HCT116 (cell line): ENCODE data around the gene ISG20.

Source experiments
- CEBPB ChIP-seq: IDR thresholded peaks from 2 replicates; pipeline ENCODE4 v1.6.1; 2012; ENCODE audit warnings: low read depth
- CTCF ChIP-seq, 3 experiments: fragments of 200-600 bp in 1 of 3; sonication (generic) in 1 of 3; IDR thresholded peaks in 2 of 3; conservative IDR thresholded peaks in 1 of 3; 2 replicates each; pipeline ENCODE4 v1.5.1; 2012 to 2017; ENCODE audit warnings: low read depth in 2 of 3, low read length in 2 of 3, antibody characterized with exemption in 1 of 3, borderline replicate concordance in 1 of 3, control low read depth in 1 of 3, mild to moderate bottlenecking in 1 of 3, mixed read lengths in 1 of 3, mixed run types in 1 of 3, moderate library complexity in 1 of 3; ENCODE audit not compliant: insufficient read depth in 1 of 3
- EGR1 ChIP-seq: IDR thresholded peaks from 2 replicates; pipeline ENCODE4 v1.6.1; 2012; ENCODE audit warnings: low read depth
- EZH2 ChIP-seq: fragments of 200-600 bp; sonication (generic); IDR thresholded peaks from 2 replicates; pipeline ENCODE4 v1.6.1; 2017; ENCODE audit warnings: antibody characterized with exemption, mixed run types
- EZH2phosphoT487 ChIP-seq: fragments of 200-600 bp; IDR thresholded peaks from 2 replicates; pipeline ENCODE4 v1.6.1; 2018; ENCODE audit warnings: antibody characterized with exemption, borderline replicate concordance
- MAX ChIP-seq: IDR thresholded peaks from 2 replicates; pipeline ENCODE4 v1.6.1; 2012
- POLR2A ChIP-seq: IDR thresholded peaks from 2 replicates; pipeline ENCODE4 v1.7.0; 2011; ENCODE audit warnings: borderline replicate concordance; ENCODE audit not compliant: insufficient read depth, insufficient read length; ENCODE audit errors: extremely low read depth
- POLR2AphosphoS5 ChIP-seq: IDR thresholded peaks from 2 replicates; pipeline ENCODE4 v1.6.1; 2011; ENCODE audit warnings: mild to moderate bottlenecking, low read depth, low read length, moderate library complexity
- SIN3A ChIP-seq: IDR thresholded peaks from 2 replicates; pipeline ENCODE4 v1.6.1; 2012; ENCODE audit warnings: low read depth
- SP1 ChIP-seq: IDR thresholded peaks from 2 replicates; pipeline ENCODE4 v1.6.1; 2012; ENCODE audit warnings: low read depth
- TCF7L2 ChIP-seq: IDR thresholded peaks from 2 replicates; pipeline ENCODE4 v1.7.0; 2011; ENCODE audit warnings: borderline replicate concordance, inconsistent platforms; ENCODE audit not compliant: insufficient read depth, insufficient read length; ENCODE audit errors: extremely low read depth
- YY1 ChIP-seq: IDR thresholded peaks from 2 replicates; pipeline ENCODE4 v1.6.1; 2011; ENCODE audit warnings: low read length, low read depth, moderate library complexity, mild to moderate bottlenecking; ENCODE audit not compliant: insufficient replicate concordance; ENCODE audit errors: extremely low read depth
- TF ChIP-seq, protein P1 (sequence below): IDR thresholded peaks from 2 replicates; pipeline ENCODE4 v1.6.1; 2012; ENCODE audit warnings: low read depth
- TF ChIP-seq, protein P2 (sequence below): IDR thresholded peaks from 2 replicates; pipeline ENCODE4 v1.6.1; 2011; ENCODE audit warnings: mild to moderate bottlenecking, low read length, moderate library complexity; ENCODE audit not compliant: insufficient replicate concordance; ENCODE audit errors: extremely low read depth

GRCh38 chr15:88620995-88621772, 17.6 kb upstream of the ISG20 start, which contains the start of gene AEN:
- TF ChIP-seq CTCF (IDR thresholded peaks at IDR 0.05 in 2 of 3, conservative IDR thresholded peaks at IDR 0.05 in 1 of 3; ENCODE audit: borderline replicate concordance in 1 of 3, insufficient read depth in 1 of 3, low read depth in 2 of 3, low read length in 2 of 3) (no peak), POLR2A (no peak), CEBPB (no peak), MAX (peak; percentile 99), EZH2phosphoT487 (no peak), YY1 (peak; percentile 42), SIN3A (peak; percentile 96), POLR2AphosphoS5 (peak; percentile 67), EZH2 (no peak), TCF7L2 (no peak), SP1 (peak; percentile 90), EGR1 (no peak; the same call in 1 of the 2 replicates)
- TF ChIP-seq, protein P1, sequence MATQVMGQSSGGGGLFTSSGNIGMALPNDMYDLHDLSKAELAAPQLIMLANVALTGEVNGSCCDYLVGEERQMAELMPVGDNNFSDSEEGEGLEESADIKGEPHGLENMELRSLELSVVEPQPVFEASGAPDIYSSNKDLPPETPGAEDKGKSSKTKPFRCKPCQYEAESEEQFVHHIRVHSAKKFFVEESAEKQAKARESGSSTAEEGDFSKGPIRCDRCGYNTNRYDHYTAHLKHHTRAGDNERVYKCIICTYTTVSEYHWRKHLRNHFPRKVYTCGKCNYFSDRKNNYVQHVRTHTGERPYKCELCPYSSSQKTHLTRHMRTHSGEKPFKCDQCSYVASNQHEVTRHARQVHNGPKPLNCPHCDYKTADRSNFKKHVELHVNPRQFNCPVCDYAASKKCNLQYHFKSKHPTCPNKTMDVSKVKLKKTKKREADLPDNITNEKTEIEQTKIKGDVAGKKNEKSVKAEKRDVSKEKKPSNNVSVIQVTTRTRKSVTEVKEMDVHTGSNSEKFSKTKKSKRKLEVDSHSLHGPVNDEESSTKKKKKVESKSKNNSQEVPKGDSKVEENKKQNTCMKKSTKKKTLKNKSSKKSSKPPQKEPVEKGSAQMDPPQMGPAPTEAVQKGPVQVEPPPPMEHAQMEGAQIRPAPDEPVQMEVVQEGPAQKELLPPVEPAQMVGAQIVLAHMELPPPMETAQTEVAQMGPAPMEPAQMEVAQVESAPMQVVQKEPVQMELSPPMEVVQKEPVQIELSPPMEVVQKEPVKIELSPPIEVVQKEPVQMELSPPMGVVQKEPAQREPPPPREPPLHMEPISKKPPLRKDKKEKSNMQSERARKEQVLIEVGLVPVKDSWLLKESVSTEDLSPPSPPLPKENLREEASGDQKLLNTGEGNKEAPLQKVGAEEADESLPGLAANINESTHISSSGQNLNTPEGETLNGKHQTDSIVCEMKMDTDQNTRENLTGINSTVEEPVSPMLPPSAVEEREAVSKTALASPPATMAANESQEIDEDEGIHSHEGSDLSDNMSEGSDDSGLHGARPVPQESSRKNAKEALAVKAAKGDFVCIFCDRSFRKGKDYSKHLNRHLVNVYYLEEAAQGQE, result no peak
- TF ChIP-seq, protein P2, sequence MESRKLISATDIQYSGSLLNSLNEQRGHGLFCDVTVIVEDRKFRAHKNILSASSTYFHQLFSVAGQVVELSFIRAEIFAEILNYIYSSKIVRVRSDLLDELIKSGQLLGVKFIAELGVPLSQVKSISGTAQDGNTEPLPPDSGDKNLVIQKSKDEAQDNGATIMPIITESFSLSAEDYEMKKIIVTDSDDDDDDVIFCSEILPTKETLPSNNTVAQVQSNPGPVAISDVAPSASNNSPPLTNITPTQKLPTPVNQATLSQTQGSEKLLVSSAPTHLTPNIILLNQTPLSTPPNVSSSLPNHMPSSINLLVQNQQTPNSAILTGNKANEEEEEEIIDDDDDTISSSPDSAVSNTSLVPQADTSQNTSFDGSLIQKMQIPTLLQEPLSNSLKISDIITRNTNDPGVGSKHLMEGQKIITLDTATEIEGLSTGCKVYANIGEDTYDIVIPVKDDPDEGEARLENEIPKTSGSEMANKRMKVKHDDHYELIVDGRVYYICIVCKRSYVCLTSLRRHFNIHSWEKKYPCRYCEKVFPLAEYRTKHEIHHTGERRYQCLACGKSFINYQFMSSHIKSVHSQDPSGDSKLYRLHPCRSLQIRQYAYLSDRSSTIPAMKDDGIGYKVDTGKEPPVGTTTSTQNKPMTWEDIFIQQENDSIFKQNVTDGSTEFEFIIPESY, result no peak
